IPS DF 6.9 (cell line): ENCODE measurements around the gene BACH2.
"Not testable (repeated sequence)": the region's sequence is repeated elsewhere in the genome, so short reads cannot be mapped to it uniquely, and the experiment has no call there.

Source experiments
- DNase-seq: peaks from one replicate; pipeline ENCODE4 v3.0.0-alpha.2; 2013; ENCODE audit warnings: low read depth, low spot score
- H3K27ac ChIP-seq: one replicate; pipeline ENCODE4 v1.5.1; 2013; ENCODE audit warnings: low read length, control low read depth
- H3K27me3 ChIP-seq: 2 replicates; pipeline ENCODE4 v1.6.1; 2013; ENCODE audit warnings: mild to moderate bottlenecking, low read length; ENCODE audit not compliant: control insufficient read depth, insufficient read depth
- H3K36me3 ChIP-seq: 2 replicates; pipeline ENCODE4 v1.6.1; 2013; ENCODE audit warnings: low read length; ENCODE audit not compliant: control insufficient read depth, insufficient read depth
- H3K4me1 ChIP-seq: 2 replicates; pipeline ENCODE4 v1.6.1; 2013; ENCODE audit warnings: low read length; ENCODE audit not compliant: control insufficient read depth, insufficient read depth
- H3K4me3 ChIP-seq: 2 replicates; pipeline ENCODE4 v1.5.1; 2013; ENCODE audit warnings: mild to moderate bottlenecking, low read length
- H3K9me3 ChIP-seq: 2 replicates; pipeline ENCODE4 v1.6.1; 2013; ENCODE audit warnings: low read length, inconsistent platforms; ENCODE audit not compliant: control insufficient read depth, insufficient read depth
- WGBS: extraction: QIAGEN DNeasy Blood & Tissue Kit; methylation state at CpG from one replicate; pipeline ENCODE4 v1.1.7; 2013; ENCODE audit warnings: mixed read lengths, missing lambda C conversion rate; ENCODE audit not compliant: insufficient read length, insufficient coverage; 5-methylcytosine and 5-hydroxymethylcytosine counted together

Gene BACH2

DNA sequence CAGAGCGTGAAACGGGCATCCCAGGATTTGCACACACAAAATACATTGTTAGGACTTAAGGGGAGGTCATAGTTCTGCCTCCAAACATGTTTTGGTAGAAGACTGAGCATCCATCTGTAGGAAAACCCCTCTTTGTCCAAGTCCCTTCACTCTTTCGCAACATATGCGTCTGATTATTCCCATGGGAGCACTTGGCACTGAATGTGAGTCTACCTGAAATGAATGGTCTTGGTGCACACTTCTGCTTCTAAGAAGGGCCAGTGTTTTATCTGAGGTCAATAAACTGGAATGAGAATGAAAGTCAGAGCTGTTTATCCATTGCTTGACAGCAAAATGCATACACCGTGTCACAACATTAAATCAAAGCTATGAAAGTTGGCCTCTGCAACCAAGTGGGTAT is 369.4 kb downstream of the BACH2 start:
- no peaks in the 10 kb centered on the region for H3K9me3 ChIP-seq
- H3K27me3 ChIP-seq: no peaks in the 10 kb centered on the region
- no peak overlapping the region for H3K4me3 ChIP-seq
- no peak for DNase-seq
- no CpG with 5 or more reads among the region's 5 CpGs for WGBS
- H3K36me3 ChIP-seq: no peaks in the 10 kb centered on the region
- no peak overlapping the region for H3K27ac ChIP-seq
- H3K4me1 ChIP-seq: no peaks in the 10 kb centered on the region; the same call in 1 of the 2 replicates

DNA sequence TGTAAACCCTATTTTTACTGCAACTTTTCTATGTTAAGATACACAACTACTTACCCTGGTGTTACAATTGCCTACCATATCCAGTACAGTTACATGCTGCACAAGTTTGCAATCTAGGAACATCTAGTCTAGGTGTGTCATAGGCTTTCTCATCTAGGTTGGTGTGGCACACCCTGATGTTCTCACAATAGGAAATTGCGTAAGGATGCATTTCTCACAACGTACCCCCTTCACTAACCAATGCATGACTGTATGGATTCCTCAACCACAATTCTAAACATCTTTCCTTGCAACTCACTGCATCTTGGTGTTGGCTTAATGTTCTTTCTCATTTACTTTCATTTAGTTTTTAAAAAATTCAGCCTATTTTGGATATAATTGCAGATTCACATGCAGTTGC is 370.8 kb downstream of the BACH2 start:
- WGBS: no CpG with 5 or more reads among the region's 2 CpGs
- H3K36me3 ChIP-seq: no peaks in the 10 kb centered on the region
- no peak overlapping the region for H3K27ac ChIP-seq
- no peaks in the 10 kb centered on the region for H3K27me3 ChIP-seq
- no peaks in the 10 kb centered on the region; the same call in 1 of the 2 replicates for H3K4me1 ChIP-seq
- DNase-seq: no peak
- H3K9me3 ChIP-seq: no peaks in the 10 kb centered on the region
- no peak overlapping the region for H3K4me3 ChIP-seq

DNA sequence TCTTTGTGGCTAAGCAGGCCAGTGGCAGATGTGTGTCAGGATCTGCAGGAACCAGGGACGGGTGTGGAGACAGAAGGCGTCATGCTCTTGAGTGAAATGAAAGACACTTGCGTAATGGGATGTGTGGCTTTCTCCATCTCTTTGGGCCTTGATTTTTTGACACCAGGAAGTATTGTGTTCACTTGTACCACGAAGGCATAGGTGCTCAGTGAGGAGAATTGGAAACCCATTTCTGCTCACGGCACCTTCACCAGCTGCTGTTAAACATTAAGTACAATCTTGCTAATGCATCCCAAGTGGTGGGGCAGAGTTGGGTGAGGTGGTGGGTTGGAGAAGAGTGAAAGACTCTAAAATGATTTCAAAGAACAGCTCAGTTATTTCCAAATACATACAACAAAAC is 372.4 kb downstream of the BACH2 start:
- Histone ChIP-seq H3K36me3 (no peaks in the 10 kb centered on the region), H3K27ac (no peak overlapping the region), H3K9me3 (no peaks in the 10 kb centered on the region), H3K27me3 (no peaks in the 10 kb centered on the region), H3K4me1 (no peaks in the 10 kb centered on the region), H3K4me3 (no peak overlapping the region)
- no CpG with 5 or more reads among the region's 5 CpGs for WGBS
- no peak for DNase-seq

DNA sequence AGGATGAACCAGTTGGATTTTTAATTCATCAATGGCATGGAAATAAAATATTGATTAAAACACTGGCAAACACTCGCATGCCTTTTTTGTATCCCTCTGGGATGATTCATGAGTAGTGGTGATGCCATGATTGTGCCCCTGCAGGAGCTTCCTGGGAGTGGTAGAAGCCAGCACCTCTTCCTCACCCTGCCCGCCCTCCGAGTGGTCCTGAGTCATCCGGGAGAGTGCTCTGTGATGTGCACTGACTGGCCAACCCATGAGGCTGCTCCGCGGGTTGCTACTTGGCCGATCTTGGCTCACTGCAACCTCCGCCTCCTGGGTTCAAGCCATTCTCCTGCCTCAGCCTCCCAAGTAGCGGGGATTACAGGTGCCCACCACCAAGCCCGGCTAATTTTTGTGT is 375.0 kb downstream of the BACH2 start:
- no peak overlapping the region for H3K4me3 ChIP-seq
- WGBS: no CpG with 5 or more reads among the region's 10 CpGs
- H3K9me3 ChIP-seq: no peaks in the 10 kb centered on the region
- H3K27me3 ChIP-seq: no peaks in the 10 kb centered on the region
- DNase-seq: no peak
- H3K4me1 ChIP-seq: 0 out of 2 replicates have a peak, but pooled peaks cover 3% of the 10 kb centered on the region
- H3K27ac ChIP-seq: no peak overlapping the region
- no peaks in the 10 kb centered on the region for H3K36me3 ChIP-seq

DNA sequence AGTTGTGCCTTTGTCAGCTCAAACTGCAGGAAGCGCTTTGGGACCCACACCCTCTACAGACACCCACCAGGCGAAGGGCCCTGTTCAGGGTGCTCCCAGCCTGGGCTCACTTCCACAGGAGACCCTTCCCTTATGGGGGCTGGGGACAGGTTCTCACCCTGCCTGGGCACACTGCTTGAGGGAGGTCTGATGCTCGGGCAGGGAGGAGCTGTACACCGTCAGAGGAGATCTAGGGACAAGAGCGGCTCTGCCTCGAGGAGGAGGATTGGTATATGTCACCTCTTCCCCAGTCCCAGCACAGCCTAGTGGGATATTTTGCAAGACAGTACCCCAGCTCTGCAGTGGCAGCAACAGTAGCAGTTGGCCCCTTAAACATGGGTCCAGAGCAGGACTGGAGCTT is 375.4 kb downstream of the BACH2 start:
- 0 out of 2 replicates have a peak, but pooled peaks cover 3% of the 10 kb centered on the region for H3K4me1 ChIP-seq
- no peaks in the 10 kb centered on the region for H3K36me3 ChIP-seq
- no peaks in the 10 kb centered on the region for H3K9me3 ChIP-seq
- no peak for DNase-seq
- H3K27ac ChIP-seq: no peak overlapping the region
- no peak overlapping the region for H3K4me3 ChIP-seq
- H3K27me3 ChIP-seq: no peaks in the 10 kb centered on the region
- WGBS: no CpG with 5 or more reads among the region's 6 CpGs

DNA sequence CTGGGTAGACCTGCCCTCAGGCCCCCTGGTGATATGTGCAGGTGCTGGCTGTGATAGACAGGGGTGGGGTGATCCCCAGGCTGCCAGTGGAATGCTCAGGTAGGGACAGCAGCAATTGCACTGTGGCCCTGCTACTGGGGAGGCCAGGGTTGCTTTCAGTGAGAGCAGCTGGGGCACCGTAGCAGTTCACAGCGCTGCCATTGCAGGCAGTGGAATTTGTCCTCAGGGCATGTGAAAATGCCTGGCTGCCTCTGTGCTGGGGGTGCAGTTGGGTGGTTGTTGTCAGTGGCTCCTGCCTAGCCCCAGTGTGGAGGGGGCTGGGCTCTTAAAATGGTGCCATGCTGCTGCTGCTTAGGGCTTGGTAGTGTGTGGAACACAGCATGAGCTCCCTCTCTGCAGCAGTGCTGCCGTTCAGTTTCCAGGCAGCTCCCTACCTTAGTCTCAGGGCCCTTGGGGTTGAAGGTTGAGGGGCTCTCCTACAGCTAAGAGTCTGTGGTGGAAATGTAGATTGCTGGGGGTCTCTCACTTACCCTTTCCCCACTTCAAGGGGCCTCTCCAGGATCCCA is 378.8 kb downstream of the BACH2 start:
- no peak for DNase-seq
- no peaks in the 10 kb centered on the region for H3K36me3 ChIP-seq
- no peak overlapping the region for H3K27ac ChIP-seq
- no peaks in the 10 kb centered on the region for H3K9me3 ChIP-seq
- H3K4me1 ChIP-seq: 0 out of 2 replicates have a peak, but pooled peaks cover 3% of the 10 kb centered on the region
- no peaks in the 10 kb centered on the region for H3K27me3 ChIP-seq
- WGBS: no CpG with 5 or more reads among the region's 3 CpGs
- H3K4me3 ChIP-seq: no peak overlapping the region

DNA sequence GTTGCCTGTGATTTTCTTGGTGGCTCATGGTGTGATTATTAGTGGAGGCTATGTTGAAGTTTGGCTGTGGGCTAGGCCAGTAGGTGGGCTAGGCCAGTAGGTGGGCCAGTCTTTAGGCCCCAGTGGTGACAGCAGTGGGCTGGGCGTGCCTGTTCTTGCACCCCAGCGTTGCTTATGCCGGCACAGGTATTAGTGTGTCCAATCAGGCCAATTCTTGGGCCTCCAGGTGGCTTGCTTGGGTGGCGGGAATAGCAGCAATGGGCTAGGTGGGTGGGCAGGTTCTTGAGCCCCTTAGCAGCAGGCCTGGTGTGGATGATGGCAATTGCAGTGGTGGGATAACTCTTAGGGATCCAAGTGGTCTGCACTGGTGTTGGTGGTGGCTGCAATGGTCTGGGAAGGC is 379.4 kb downstream of the BACH2 start:
- Histone ChIP-seq H3K4me1 (0 out of 2 replicates have a peak, but pooled peaks cover 3% of the 10 kb centered on the region), H3K27ac (no peak overlapping the region), H3K9me3 (no peaks in the 10 kb centered on the region), H3K36me3 (no peaks in the 10 kb centered on the region), H3K4me3 (no peak overlapping the region), H3K27me3 (no peaks in the 10 kb centered on the region)
- no peak for DNase-seq
- WGBS: no CpG with 5 or more reads among the region's 4 CpGs

DNA sequence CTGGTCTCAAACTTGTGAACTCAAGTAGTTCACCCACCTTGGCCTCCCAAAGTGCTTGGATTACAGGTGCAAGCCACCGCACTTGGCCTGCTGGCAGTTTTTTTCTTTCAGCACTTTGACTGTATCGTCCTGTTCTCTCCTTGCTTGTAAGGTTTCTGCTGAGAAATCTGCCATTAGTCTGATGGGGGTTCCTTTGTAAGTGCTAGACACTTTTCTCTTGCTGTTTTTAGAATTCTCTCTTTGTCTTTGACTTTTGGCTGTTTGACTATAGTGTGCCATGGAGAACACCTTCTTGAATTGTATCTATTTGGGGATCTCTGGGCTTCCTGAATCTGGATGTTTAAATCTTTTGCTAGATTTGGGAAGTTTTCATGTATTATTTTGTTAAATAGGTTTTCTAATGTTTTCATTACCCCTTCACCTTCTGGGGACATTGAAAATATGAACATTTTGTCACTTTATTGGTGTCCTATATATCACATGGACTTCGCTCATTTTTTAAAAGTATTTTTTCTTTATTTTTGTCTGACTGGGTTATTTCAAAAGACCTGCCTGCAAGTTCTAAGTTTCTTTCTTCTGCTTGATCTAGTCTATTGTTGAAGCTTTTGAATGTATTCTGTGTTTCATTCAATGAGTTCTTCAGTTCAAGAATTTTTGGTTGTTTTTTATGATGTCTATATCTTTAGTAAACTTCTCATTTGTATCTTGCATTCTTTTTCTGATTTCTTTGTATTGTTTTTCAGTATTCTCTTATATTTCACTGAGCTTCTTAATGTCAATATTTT is 380.3 kb downstream of the BACH2 start:
- WGBS: no CpG with 5 or more reads among the region's 3 CpGs
- H3K27me3 ChIP-seq: no peaks in the 10 kb centered on the region

DNA sequence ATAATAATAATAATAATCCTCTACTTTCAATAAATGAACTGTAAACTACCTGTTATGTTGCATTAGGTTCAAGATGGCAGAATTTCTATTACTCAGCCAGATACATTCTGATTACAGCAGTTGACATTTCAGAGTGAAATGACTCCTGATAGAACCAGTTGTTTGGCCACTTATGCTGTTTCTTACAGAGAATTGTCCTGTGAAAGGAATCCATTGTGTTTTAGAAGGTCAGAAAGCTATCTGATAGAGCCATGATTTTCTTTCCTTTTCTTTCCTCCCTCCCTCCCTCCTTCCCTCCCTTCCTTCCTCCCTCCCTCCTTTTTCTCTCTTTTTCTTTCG is 385.8 kb downstream of the BACH2 start:
- Histone ChIP-seq H3K9me3 (no peaks in the 10 kb centered on the region), H3K4me3 (no peak overlapping the region), H3K27ac (no peak overlapping the region), H3K27me3 (no peaks in the 10 kb centered on the region), H3K36me3 (no peaks in the 10 kb centered on the region), H3K4me1 (no peaks in the 10 kb centered on the region)
- no peak for DNase-seq
- no CpG with 5 or more reads among the region's 1 CpG for WGBS

More for the DNA sequence above, 380.3 kb downstream of the BACH2 start:
- Histone ChIP-seq H3K27ac (no peak overlapping the region), H3K4me1 (0 out of 2 replicates have a peak, but pooled peaks cover 3% of the 10 kb centered on the region), H3K4me3 (no peak overlapping the region), H3K9me3 (no peaks in the 10 kb centered on the region), H3K36me3 (no peaks in the 10 kb centered on the region)
- DNase-seq: no peak

DNA sequence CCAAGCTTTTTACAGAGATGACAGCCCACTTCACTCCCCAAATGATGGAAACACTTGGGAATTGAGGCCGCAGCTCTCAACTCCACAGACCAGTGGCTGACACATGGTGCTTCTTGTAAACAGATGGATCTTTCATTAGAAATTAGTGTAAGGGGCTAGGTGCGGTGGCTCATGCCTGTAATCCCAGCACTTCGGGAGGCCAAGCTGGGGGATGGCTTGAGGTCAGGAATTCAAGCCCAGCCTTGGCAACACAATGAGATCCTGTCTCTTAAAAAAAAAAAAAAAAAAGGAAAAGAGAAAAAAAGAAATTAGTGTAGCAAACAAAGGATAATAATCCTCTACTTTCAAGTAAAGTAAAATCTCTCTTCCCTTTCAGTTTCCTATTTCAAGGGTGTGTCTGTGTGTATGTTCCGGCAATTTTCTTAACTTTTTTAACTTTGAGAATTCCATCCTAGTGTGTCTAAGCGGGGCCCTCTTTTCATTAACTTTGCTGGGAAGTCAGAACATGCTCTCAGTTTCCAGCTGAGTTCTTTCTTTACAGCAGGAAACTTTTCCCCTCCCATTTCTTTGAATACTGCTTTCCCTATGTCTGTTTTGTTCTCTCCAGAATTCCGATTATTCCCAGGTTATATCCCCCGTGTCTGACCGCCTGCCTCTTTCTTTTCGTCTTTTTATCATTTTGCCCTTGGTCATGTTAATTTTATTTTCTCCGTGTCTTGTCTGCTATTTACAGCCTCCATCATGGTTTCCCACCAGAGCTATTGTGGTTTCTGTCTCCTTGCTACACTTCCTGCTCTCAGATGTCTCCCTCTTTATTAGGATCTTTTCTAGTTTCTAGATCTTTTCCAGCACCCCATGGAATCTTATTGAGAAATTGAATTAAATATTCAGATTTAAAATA is 386.4 kb downstream of the BACH2 start:
- H3K4me3 ChIP-seq, H3K27me3 ChIP-seq, H3K27ac ChIP-seq, H3K9me3 ChIP-seq, H3K36me3 ChIP-seq, H3K4me1 ChIP-seq, DNase-seq: not testable (repeated sequence)
- no CpG with 5 or more reads among the region's 10 CpGs for WGBS
